MM.1S (cell line): ENCODE measurements around the gene ANKRD16.

ENCODE experiments used
- EZH2 ChIP-seq: fragments of 300-600 bp; sonication (generic); optimal IDR thresholded peaks from 2 replicates; pipeline ENCODE3; 2017; ENCODE audit warnings: low read depth, mild to moderate bottlenecking, antibody characterized with exemption, low read length, mixed read lengths
- EZH2phosphoT487 ChIP-seq: fragments of 300-600 bp; sonication (generic); IDR thresholded peaks from 2 replicates; pipeline ENCODE4 v1.6.1; 2018; ENCODE audit warnings: antibody characterized with exemption, low read length
- TF ChIP-seq, protein P1 (sequence below): fragments of 300-600 bp; sonication (generic); IDR thresholded peaks from 2 replicates; pipeline ENCODE4 v1.5.1; 2016; ENCODE audit warnings: antibody characterized with exemption, low read length, mixed read lengths

DNA sequence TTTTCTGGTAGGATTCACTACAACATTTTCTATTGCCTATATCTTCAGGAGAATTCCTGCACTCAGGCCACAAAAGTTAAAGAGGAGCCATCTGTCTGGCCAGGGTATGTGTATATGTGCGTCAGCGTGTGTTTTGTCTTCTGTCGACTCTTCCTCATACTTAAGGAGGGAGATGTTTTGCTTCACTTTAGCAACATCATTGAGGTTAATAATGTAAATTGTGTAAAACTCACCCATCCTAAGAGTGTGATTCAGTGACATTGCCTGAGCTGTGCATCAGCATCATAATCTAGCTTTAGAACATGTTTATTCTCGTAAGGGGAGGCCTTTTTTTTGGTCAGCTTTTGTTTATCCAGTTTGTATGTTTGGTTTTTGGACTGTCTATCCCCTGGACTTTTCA, 24.0 kb upstream of the ANKRD16 start:
- TF ChIP-seq EZH2 (no peak), EZH2phosphoT487 (no peak)
- TF ChIP-seq, protein P1, sequence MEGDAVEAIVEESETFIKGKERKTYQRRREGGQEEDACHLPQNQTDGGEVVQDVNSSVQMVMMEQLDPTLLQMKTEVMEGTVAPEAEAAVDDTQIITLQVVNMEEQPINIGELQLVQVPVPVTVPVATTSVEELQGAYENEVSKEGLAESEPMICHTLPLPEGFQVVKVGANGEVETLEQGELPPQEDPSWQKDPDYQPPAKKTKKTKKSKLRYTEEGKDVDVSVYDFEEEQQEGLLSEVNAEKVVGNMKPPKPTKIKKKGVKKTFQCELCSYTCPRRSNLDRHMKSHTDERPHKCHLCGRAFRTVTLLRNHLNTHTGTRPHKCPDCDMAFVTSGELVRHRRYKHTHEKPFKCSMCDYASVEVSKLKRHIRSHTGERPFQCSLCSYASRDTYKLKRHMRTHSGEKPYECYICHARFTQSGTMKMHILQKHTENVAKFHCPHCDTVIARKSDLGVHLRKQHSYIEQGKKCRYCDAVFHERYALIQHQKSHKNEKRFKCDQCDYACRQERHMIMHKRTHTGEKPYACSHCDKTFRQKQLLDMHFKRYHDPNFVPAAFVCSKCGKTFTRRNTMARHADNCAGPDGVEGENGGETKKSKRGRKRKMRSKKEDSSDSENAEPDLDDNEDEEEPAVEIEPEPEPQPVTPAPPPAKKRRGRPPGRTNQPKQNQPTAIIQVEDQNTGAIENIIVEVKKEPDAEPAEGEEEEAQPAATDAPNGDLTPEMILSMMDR: no peak
